GM21619 (cell line): ENCODE results near the gene RHOB.
"Not testable (repeated sequence)": the region's sequence is repeated elsewhere in the genome, so short reads cannot be mapped to it uniquely, and the experiment has no call there.

Source experiments
- ATAC-seq: cut with Tn5 transposase; IDR thresholded peaks from one replicate; pipeline ENCODE4 v1.9.1; 2021; ENCODE audit not compliant: unreplicated experiment

The RHOB gene

GRCh38 chr2:20446917-20447436, at the start of gene RHOB:
TSS of gene RHOB (plus strand) at chr2:20447074. CDS start at chr2:20447466, 392 bp downstream.
- ATAC-seq = peak; percentile 94

- ATAC-seq = no peak
Observed at GRCh38 chr2:20397811-20398447, 48.9 kb upstream of the RHOB start.

- ATAC-seq = no peak
Observed at GRCh38 chr2:20398956-20399567, 47.8 kb upstream of the RHOB start.

DNA sequence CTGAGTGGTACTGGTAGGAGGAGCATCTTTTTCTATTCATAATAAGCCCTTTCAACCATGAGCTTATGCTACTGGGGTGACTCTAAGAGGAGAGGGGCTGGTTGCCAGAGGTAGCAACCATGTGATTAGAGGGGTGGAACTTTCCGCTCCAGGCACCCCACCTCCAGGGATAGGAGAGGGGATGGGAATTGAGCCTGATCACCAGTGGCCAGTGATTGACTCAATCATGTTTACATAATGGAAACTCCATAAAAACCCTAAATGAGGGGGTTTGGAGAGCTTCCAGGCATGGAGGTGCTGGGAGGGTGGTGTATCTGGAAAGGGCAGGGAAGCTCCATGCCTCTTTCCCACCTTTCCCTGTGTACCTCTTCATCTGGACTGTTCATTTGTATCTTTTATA, 46.6 kb upstream of the RHOB start:
- no peak for ATAC-seq

DNA sequence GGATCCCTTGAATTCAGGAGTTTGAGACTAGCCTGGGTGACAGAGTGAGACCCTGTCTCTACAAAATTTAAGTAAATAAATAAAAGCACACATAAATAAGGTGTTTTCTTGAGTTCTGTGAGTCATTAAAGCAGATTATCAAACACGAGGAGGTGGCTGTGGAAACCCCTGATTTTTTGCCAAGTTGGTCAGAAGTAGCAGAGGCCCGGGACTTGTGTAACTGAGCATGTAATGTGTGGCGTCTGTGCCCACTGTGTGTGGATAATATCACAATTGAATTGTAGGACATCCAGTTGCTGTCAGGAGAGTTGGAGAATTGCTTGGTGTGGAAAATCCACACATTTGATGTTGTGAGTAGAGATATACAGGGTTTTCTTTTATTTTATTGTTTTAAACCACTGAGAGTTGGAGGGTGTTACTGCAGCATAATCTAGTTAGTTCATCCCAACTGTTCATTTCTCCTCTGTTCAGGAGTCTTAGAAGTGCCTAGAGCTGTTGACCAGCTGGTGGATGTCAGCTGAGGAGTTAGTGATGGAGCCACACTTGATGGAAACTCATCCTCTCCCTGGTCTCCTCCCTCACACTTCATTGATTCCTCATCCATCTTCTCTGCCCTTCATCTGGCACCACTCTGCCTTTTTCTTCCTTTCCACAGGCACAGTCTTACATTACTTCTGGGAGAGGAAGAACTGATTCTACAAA, 45.9 kb upstream of the RHOB start:
- no peak for ATAC-seq

DNA sequence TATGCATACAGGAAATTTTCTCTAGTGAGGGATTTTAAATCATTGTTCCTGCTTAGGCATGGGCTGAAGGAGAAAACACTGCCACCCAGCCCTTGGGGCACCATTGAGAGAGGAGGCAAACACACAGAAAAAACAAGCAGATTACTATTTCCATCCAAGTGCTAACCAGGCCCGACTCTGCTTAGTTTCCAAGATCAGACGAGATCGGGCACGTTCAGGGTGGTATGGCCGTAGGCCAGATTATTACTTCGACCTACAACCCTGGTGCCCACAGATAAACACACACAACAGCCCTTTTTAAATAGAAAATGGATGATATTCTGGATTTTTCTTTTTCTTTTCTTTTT, 45.4 kb upstream of the RHOB start:
- no peak for ATAC-seq

DNA sequence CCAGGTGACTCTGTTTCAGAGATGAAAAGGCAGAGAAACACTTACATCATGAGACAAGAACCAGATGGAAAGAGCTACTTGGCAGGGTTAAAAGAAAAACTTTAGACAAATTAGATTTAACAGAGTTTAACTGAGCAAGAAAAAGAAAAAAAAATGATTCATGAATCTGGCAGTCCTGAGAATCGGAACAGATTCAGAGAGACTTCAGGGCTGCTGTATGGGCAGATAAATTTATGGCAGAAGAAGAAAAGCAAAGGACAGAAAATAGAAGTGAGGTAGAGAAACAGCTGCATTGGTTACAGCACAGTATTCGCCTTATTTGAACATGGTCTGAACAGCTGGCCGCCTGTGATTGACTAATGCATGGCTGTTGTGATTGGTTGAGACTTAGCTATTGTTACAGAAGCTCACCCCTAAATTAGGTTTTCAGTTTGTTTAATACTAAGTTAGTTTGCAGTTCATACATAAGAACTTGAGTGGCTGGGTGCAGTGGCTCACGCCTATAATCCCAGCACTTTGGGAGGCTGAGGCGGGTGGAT, 43.0 kb upstream of the RHOB start:
- no peak for ATAC-seq

DNA sequence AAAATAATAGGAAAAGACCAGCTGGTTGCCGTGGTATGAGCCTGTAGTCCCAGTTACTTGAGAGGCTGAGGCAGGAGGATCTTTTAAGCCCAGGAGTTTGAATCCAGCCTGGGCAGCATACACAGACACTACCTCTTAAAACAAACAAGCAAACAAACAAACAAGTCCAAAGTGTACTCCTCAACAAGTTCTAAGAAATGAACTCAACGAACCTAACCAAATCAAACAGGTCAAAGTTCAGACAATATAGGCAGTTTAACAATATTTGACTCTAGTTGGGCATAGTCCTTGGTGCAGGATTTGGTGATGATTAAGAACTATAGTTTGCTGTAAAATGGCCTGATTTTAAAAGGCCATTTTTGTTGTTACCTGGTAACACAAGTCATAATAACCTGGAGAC, 41.9 kb upstream of the RHOB start:
- no peak for ATAC-seq

DNA sequence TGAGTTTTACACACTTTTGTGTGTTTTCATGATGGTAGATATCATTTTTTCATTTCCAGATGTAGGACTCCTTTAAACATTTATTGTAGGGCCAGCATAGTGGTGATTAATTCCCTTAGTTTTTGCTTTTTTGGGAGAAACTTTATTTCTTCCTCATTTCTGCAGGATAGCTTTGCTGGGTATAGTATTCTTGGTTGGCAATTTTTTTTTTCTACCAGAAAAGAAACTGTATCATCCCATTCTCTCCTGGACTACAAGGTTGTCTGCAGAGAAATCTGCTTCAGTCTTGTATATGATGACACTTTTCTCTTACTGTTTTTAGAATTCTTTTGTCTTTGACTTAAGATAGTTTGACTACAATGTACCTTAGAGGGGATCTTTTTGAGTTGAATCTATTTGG, 37.8 kb upstream of the RHOB start:
- no peak for ATAC-seq

- no peak for ATAC-seq
Observed at GRCh38 chr2:20410556-20411277, 36.2 kb upstream of the RHOB start.

GRCh38 chr2:20411361-20411894, 35.4 kb upstream of the RHOB start:
- peak; percentile 100 for ATAC-seq

GRCh38 chr2:20414806-20415205, 32.1 kb upstream of the RHOB start:
- ATAC-seq = no peak

DNA sequence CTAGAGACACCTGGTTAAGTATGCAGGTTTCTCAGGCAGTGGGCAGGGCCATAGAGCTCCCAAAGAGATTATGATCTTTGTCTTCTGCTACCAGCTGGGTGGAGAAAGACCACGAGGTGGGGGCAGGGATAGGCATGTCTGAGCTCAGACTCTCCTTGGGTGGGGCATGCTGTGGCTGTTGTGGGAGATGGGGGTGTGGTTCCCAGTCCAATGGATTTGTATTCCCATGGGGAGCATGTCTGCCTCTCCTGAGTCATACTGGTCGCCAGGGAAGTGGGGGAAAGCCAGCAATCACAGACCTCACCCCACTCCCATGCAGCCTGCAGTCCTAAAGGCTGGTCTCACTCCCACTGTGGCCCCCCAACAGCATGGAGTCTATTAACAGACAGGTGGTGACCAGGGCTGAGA, 31.4 kb upstream of the RHOB start:
- ATAC-seq = no peak

- ATAC-seq = no peak
Observed at GRCh38 chr2:20416723-20417122, 30.2 kb upstream of the RHOB start.

DNA sequence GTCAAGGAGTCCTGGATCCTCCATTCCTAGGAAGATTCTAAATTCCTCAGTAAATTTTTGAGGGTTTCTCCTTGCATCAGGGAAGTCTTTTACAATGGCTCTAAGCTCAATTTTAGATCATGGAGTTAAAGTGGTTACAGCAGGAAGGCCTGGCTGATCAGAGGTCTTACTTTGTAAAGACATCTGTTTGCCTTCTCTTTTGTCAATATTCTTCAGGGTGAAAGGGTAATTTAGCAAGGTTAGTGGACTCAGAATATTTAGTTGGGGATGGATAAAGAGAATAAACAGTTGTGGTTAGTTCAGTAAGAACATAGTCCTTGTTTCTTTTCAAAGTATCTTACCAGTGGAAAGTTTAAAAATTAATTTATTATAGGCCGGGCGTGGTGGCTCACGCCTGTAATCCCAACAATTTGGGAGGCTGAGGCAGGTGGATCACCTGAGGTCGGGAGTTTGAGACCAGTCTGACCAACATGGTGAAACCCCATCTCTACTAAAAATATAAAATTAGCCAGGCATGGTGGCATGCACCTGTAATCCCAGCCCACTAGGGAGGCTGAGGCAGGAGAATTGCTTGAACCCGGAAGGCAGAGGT, 29.5 kb upstream of the RHOB start:
- not testable (repeated sequence) for ATAC-seq

DNA sequence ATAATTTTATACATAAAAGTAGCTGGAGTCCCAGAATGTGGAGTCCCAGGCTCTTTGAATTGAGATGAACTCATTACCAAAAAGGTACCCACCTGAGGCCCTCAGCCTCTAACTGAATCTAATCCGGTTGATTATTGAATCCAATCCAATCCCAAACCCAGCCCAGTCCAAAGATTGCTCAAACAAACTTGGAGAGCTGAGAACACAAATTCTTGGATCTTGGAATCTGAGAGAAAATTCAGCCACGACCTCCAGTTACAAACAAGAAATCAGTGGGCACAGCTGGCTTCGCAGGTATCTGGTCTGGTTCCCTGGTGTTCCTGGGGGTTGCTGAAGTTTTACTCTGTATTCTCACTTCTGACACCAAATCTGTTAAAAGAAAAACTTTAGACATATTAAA, 28.4 kb upstream of the RHOB start:
- ATAC-seq = no peak

- ATAC-seq = no peak
Observed at GRCh38 chr2:20419007-20419576, 27.8 kb upstream of the RHOB start.

DNA sequence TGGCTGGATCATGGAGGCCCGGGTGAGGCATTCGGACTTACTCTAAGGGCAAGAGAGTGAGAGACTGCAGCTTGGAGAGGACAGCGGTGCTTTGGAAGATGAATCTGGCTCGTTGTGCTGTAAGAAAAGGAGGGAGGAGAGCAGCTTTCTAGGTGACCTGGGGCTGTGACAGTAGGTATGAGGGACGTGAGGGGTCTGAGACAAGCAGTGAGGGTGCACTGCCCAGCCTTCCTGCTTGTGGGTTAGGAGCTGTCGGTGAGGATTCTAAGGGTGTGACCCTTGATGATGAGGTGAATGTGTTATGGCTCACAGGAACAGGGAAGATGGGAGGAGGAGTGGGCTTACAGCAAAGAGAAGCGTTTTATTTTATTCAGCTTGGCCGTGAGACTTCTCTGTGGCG, 27.1 kb upstream of the RHOB start:
- ATAC-seq = no peak

DNA sequence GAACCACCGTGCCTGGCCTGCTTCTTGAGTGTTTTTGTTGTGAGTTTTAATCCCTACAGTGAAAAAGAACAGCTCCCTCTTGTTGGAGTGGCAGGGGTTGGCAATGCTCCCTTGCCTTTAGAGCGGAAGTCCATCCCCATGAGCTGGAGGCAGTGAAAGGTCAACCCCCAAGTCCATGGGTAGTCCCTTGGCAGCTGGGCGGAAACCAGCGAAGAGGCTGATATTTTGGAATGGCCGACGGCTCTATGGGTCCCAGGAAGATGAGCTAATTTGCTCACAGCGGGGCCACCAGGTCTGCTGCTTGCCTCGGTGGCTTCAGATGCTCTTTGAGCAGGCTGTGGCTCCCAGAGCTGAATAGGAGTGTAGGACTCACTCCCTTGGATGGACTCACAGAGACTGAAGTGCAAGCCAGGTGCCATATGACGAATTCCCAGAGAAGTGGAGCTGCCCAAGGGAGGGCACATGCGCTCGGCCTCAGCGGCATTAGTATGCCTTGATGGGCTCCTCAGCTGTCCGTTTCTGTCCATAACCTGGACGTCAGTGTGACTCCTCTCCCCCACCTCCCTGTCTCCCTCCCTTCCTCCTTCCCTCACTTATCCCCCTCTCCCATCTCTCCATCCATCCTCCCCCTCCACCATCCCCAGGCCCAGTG, 25.4 kb upstream of the RHOB start:
- ATAC-seq = no peak

- ATAC-seq = no peak
Observed at GRCh38 chr2:20421988-20422370, 24.9 kb upstream of the RHOB start.
